Mucosa of descending colon (tissue), 3 donors: ENCODE results near the gene MGAT3. TPM values are rescaled to one million over a fixed set of nuclear protein-coding genes. Genes with fewer than 3 reads are reported as not detected.
"Not testable (repeated sequence)": the region's sequence is repeated elsewhere in the genome, so short reads cannot be mapped to it uniquely, and the experiment has no call there.

Experiments
- ATAC-seq: fragments of 200-7000 bp; cut with Tn5 transposase; one replicate; pipeline ENCODE4 v1.9.1; 2020; ENCODE audit warnings: mild to moderate bottlenecking, moderate library complexity
- DNase-seq, 3 donors: peaks; one replicate each; pipeline ENCODE4 v3.0.0-alpha.2; 2020
- H3K36me3 ChIP-seq: fragments of 200-600 bp; one replicate; pipeline ENCODE4 v1.8.0; 2021; ENCODE audit warnings: low read depth, mild to moderate bottlenecking
- H3K4me1 ChIP-seq: fragments of 200-600 bp; one replicate; pipeline ENCODE4 v1.8.0; 2021; ENCODE audit warnings: low read depth, mild to moderate bottlenecking
- H3K4me3 ChIP-seq: fragments of 200-600 bp; one replicate; pipeline ENCODE4 v1.8.0; 2021; ENCODE audit warnings: mild to moderate bottlenecking
- H3K9me3 ChIP-seq: fragments of 200-600 bp; one replicate; pipeline ENCODE4 v1.8.0; 2021; ENCODE audit warnings: mild to moderate bottlenecking
- intact Hi-C, 2 donors: fragments of 100-400 bp; cut with DNase I in 1 of 2; cut with micrococcal nuclease in 1 of 2; formaldehyde crosslinking; loops; one replicate each; pipeline versions ENCODE4 v1.11.0 to v1.11.1; 2022; cut with DNase I, micrococcal nuclease
- total RNA-seq, 3 donors: library from RNA; stranded (reverse); fragmentation: NEBNext Ultra II Directional in 2 of 3; extraction: Animal tissue kit (Norgen Biotek cat#: 25700) in 2 of 3; gene quantifications; one replicate each; pipeline versions ENCODE4 v1.2.1 to v1.2.4, GENCODE V29; 2021 to 2023
- TF ChIP-seq, protein P1 (sequence below): fragments of 200-600 bp; IDR thresholded peaks from one replicate; pipeline ENCODE4 v1.8.0; 2022; ENCODE audit warnings: antibody characterized with exemption, mild to moderate bottlenecking
- donor health status: DM: no; HTN: no; CAD: no; lungs with moderate emphysema.
- donor health status: DM: no; HTN: no; CAD: no.
- donor health status: DM: no; HTN: yes; CAD: no.

Gene MGAT3
- total RNA-seq, 3 donors from 2014 or later, result 5.1 to 8.5 (median 6.5) TPM

DNA sequence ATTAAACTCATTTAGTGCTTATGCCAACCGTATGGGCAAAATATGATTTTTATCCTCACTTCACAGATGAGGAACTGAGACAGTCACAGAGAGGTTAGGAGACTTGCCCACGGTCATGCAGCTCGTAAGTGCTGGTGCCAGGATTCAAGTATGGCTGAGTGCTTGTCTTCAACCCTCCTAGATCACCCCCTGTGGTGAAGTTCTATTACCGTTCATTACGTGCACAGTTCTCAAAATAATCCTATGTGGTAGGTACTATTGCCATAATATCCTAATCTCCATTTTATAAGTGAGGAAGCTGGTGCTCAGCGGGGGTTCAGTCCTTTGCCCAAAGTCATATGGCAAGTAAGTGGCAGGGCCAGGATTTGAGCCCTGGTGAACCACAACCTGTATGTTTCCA is 46.8 kb downstream of the MGAT3 start:
- DNase-seq (peak in 1 of 3 donors; percentile 4), ATAC-seq (no peak)
- H3K4me3 ChIP-seq, result no peak overlapping the region
- H3K4me1 ChIP-seq, result peaks cover 19% of the 10 kb centered on the region
- TF ChIP-seq, protein P1, sequence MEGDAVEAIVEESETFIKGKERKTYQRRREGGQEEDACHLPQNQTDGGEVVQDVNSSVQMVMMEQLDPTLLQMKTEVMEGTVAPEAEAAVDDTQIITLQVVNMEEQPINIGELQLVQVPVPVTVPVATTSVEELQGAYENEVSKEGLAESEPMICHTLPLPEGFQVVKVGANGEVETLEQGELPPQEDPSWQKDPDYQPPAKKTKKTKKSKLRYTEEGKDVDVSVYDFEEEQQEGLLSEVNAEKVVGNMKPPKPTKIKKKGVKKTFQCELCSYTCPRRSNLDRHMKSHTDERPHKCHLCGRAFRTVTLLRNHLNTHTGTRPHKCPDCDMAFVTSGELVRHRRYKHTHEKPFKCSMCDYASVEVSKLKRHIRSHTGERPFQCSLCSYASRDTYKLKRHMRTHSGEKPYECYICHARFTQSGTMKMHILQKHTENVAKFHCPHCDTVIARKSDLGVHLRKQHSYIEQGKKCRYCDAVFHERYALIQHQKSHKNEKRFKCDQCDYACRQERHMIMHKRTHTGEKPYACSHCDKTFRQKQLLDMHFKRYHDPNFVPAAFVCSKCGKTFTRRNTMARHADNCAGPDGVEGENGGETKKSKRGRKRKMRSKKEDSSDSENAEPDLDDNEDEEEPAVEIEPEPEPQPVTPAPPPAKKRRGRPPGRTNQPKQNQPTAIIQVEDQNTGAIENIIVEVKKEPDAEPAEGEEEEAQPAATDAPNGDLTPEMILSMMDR, result no peak
- intact Hi-C loops, result no loop called here
- H3K36me3 ChIP-seq, result peaks cover 15% of the 10 kb centered on the region
- no peaks in the 10 kb centered on the region for H3K9me3 ChIP-seq

DNA sequence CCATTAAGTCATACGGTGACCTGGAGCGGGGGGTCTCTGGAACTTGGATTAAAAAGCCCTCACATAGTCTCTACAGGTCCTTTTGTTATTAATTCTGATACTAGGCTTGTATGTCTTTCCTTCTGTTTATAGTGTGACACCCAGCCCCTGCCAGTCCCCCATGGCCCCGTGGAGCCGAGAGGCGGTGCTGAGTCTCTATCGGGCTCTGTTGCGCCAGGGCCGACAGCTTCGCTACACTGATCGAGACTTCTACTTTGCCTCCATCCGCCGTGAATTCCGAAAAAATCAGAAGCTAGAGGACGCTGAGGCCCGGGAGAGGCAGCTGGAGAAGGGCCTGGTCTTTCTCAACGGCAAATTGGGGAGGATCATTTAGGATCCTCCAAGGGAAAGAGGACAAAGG is 47.3 kb downstream of the MGAT3 start:
- ATAC-seq (no peak), DNase-seq (peak in 1 of 3 donors; percentile 40)
- H3K4me3 ChIP-seq, result no peak overlapping the region
- intact Hi-C loops, result no loop called here
- peaks cover 19% of the 10 kb centered on the region for H3K4me1 ChIP-seq
- TF ChIP-seq, protein P1, result no peak
- peaks cover 15% of the 10 kb centered on the region for H3K36me3 ChIP-seq
- H3K9me3 ChIP-seq, result no peaks in the 10 kb centered on the region

DNA sequence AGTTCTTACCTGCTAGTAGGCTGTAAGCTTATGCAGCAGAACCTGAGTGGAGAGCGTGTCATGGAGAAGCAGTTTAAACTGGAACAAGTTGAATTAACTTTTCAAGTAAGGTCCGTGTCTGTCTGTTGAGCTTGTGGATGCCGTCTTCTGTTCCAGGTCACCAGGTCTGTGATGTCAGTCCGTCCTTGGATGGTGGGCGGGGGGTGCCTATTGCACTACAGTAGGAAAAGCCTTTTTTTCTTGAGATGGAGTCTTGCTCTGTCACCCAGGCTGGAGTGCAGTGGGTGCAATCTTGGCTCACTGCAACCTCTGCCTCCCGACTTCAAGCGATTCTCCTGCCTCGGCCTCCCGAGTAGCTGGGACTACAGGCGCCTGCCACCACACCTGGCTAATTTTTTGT is 50.2 kb downstream of the MGAT3 start:
- ATAC-seq, intact Hi-C loops, H3K9me3 ChIP-seq, H3K4me3 ChIP-seq: not testable (repeated sequence)
- DNase-seq, result peak in 1 of 3 donors; percentile 12
- Histone ChIP-seq H3K36me3 (peaks cover 19% of the 10 kb centered on the region), H3K4me1 (peaks cover 11% of the 10 kb centered on the region)

DNA sequence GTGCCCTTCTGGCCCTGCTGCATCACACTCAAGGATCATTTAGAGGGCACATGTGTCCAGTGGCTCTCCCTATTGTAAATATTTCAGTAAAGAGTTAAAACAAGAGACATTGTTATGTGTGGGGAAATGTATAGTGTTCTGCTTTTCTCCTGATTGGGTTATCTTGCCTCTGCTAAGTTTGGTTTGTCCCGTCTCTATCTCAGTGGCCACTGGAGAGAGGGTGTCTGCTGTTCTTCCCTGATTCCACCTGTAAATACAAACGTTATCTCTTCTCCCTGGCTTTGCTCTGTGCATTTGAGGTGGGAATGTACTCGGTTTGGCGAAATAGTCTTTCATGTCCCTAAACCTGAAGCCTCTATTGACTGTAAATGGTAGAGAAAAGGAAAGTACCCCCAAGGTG is 51.6 kb downstream of the MGAT3 start:
- DNase-seq (no peak), ATAC-seq (no peak)
- TF ChIP-seq, protein P1, result no peak
- H3K4me3 ChIP-seq, result no peak overlapping the region
- peaks cover 5% of the 10 kb centered on the region for H3K4me1 ChIP-seq
- H3K9me3 ChIP-seq, result no peaks in the 10 kb centered on the region
- peaks cover 18% of the 10 kb centered on the region for H3K36me3 ChIP-seq
- intact Hi-C loops, result no loop called here

DNA sequence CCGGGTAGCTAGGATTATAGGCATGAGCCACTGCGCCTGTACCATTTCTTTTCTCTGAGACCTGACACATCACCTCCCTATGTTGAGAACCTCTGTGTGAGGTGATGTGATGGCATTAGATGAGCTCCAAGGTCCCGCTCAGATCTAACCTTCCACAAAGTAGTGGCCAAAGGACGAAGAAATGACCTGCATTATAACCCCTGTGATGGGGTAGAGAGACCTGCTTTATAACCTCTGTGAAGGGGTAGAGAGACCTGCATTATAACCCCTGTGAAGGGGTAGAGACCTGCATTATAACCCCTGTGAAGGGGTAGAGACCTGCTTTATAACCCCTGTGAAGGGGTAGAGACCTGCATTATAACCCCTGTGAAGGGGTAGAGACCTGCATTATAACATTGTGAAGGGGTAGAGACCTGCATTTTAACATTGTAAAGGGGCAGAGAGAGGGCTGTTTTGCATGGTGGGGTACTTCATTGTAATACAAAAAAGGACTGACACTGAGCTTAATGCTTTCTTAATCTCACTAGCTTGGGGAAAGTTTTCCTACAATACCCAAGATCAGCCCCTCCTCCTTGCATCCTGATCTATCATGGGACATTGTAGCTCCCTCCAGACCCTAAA is 53.8 kb downstream of the MGAT3 start:
- H3K9me3 ChIP-seq, result no peaks in the 10 kb centered on the region
- TF ChIP-seq, protein P1, result no peak
- peaks cover 5% of the 10 kb centered on the region for H3K36me3 ChIP-seq
- no peak overlapping the region for H3K4me3 ChIP-seq
- no peaks in the 10 kb centered on the region for H3K4me1 ChIP-seq
- intact Hi-C loops, result no loop called here
- ATAC-seq (no peak), DNase-seq (no peak)

DNA sequence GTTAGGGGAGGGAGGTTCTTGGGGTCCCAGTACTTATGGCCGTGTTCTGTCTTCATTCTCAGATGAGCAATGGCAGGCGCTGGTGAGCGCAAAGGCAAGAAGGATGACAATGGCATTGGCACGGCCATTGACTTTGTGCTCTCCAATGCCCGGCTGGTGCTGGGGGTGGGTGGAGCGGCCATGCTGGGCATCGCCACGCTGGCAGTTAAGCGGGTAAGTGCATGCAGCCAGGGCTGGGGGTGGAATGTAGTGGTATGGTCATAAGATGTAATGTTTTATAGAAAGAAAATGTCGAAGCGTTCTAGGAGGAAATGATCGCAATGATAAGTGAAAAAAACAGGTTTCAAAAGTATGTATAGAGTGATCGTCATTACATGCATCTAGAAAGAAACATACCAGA is 54.4 kb downstream of the MGAT3 start:
- peaks cover 5% of the 10 kb centered on the region for H3K36me3 ChIP-seq
- intact Hi-C loops, result no loop called here
- ATAC-seq (no peak), DNase-seq (peak in 1 of 3 donors; percentile 38)
- H3K4me3 ChIP-seq, result no peak overlapping the region
- TF ChIP-seq, protein P1, result no peak
- no peaks in the 10 kb centered on the region for H3K9me3 ChIP-seq
- no peaks in the 10 kb centered on the region for H3K4me1 ChIP-seq
